MG63 (cell line): Measurements from ENCODE around the gene UNC5C. TPM values are rescaled to one million over a fixed set of nuclear protein-coding genes. Genes with fewer than 3 reads are reported as not detected.
A peak's percentile ranks its signal among the peaks of the same experiment; 100 is the strongest.
"Not testable (repeated sequence)": the region's sequence is repeated elsewhere in the genome, so short reads cannot be mapped to it uniquely, and the experiment has no call there.

ENCODE experiments used
- DNase-seq: peaks from one replicate; pipeline ENCODE4 v3.0.0-alpha.2; 2020
- H3K27me3 ChIP-seq: fragments of 250-450 bp; sonication (Bioruptor Pico); 2 replicates; pipeline ENCODE4 v1.5.1; 2020; ENCODE audit warnings: mild to moderate bottlenecking, moderate library complexity
- H3K36me3 ChIP-seq: fragments of 250-450 bp; sonication (Bioruptor Pico); 2 replicates; pipeline ENCODE4 v1.5.1; 2020; ENCODE audit warnings: mild to moderate bottlenecking, moderate library complexity
- H3K4me3 ChIP-seq: fragments of 250-450 bp; sonication (Bioruptor Pico); 2 replicates; pipeline ENCODE4 v1.5.1; 2020; ENCODE audit warnings: mild to moderate bottlenecking, moderate library complexity
- H3K9me3 ChIP-seq: fragments of 250-450 bp; sonication (Bioruptor Pico); 2 replicates; pipeline ENCODE4 v1.5.1; 2020; ENCODE audit warnings: mild to moderate bottlenecking, moderate library complexity
- total RNA-seq: library from RNA; depleted of rRNA; stranded (reverse); fragments of >200 nt; shearing (Covaris generic); gene quantifications from 2 replicates; pipeline ENCODE4 v1.2.3, GENCODE V29; 2014; ENCODE audit warnings: low replicate concordance

UNC5C gene
- total RNA-seq, 1 experiment from 2014 or later: not detected

- DNase-seq: no peak
- no peaks in the 10 kb centered on the region for H3K27me3 ChIP-seq
- no peak overlapping the region for H3K4me3 ChIP-seq
- H3K9me3 ChIP-seq: no peaks in the 10 kb centered on the region
- H3K36me3 ChIP-seq: no peaks in the 10 kb centered on the region
Measured at GRCh38 chr4:95151255-95151654, 397.5 kb downstream of the UNC5C start.

GRCh38 chr4:95142932-95143331 lies 405.8 kb downstream of the UNC5C start:
- no peak for DNase-seq
- Histone ChIP-seq H3K27me3 (no peaks in the 10 kb centered on the region), H3K9me3 (no peaks in the 10 kb centered on the region), H3K4me3 (no peak overlapping the region), H3K36me3 (no peaks in the 10 kb centered on the region)

- Histone ChIP-seq H3K36me3 (no peaks in the 10 kb centered on the region), H3K27me3 (no peaks in the 10 kb centered on the region), H3K4me3 (no peak overlapping the region), H3K9me3 (no peaks in the 10 kb centered on the region)
- no peak for DNase-seq
Measured at GRCh38 chr4:95141361-95141760, 407.4 kb downstream of the UNC5C start.

GRCh38 chr4:95139424-95139823 lies 409.3 kb downstream of the UNC5C start:
- H3K36me3 ChIP-seq, H3K4me3 ChIP-seq, H3K27me3 ChIP-seq, DNase-seq, H3K9me3 ChIP-seq: not testable (repeated sequence)

- H3K9me3 ChIP-seq, H3K36me3 ChIP-seq, H3K27me3 ChIP-seq, DNase-seq, H3K4me3 ChIP-seq: not testable (repeated sequence)
Measured at GRCh38 chr4:95134016-95134415, 414.8 kb downstream of the UNC5C start.

GRCh38 chr4:95129821-95130311 lies 418.9 kb downstream of the UNC5C start:
- no peaks in the 10 kb centered on the region for H3K9me3 ChIP-seq
- peak; percentile 38 for DNase-seq
- H3K4me3 ChIP-seq: no peak overlapping the region
- H3K27me3 ChIP-seq: no peaks in the 10 kb centered on the region
- H3K36me3 ChIP-seq: no peaks in the 10 kb centered on the region

GRCh38 chr4:95129031-95129430 lies 419.7 kb downstream of the UNC5C start:
- DNase-seq: no peak
- Histone ChIP-seq H3K36me3 (no peaks in the 10 kb centered on the region), H3K27me3 (no peaks in the 10 kb centered on the region), H3K9me3 (no peaks in the 10 kb centered on the region), H3K4me3 (no peak overlapping the region)

- peak; percentile 1 for DNase-seq
- Histone ChIP-seq H3K36me3 (no peaks in the 10 kb centered on the region), H3K27me3 (no peaks in the 10 kb centered on the region), H3K9me3 (no peaks in the 10 kb centered on the region), H3K4me3 (no peak overlapping the region)
Measured at GRCh38 chr4:95124906-95125504, 423.8 kb downstream of the UNC5C start.

- Histone ChIP-seq H3K9me3 (no peaks in the 10 kb centered on the region), H3K4me3 (no peak overlapping the region), H3K27me3 (no peaks in the 10 kb centered on the region), H3K36me3 (no peaks in the 10 kb centered on the region)
- DNase-seq: no peak
Measured at GRCh38 chr4:95122001-95122400, 426.8 kb downstream of the UNC5C start.

- Histone ChIP-seq H3K27me3 (no peaks in the 10 kb centered on the region), H3K36me3 (no peaks in the 10 kb centered on the region), H3K4me3 (no peak overlapping the region), H3K9me3 (no peaks in the 10 kb centered on the region)
- no peak for DNase-seq
Measured at GRCh38 chr4:95120456-95120855, 428.3 kb downstream of the UNC5C start.

GRCh38 chr4:95118497-95118896 lies 430.3 kb downstream of the UNC5C start:
- Histone ChIP-seq H3K36me3 (no peaks in the 10 kb centered on the region), H3K9me3 (no peaks in the 10 kb centered on the region), H3K27me3 (no peaks in the 10 kb centered on the region), H3K4me3 (no peak overlapping the region)
- DNase-seq: no peak

GRCh38 chr4:95114521-95114920 lies 434.3 kb downstream of the UNC5C start:
- H3K27me3 ChIP-seq: no peaks in the 10 kb centered on the region
- H3K4me3 ChIP-seq: no peak overlapping the region
- no peaks in the 10 kb centered on the region for H3K36me3 ChIP-seq
- DNase-seq: no peak
- no peaks in the 10 kb centered on the region for H3K9me3 ChIP-seq
